ENCODE results near the gene FAM168B.

The FAM168B gene

GRCh38 chr2:131039535-131039907, 53.7 kb downstream of the FAM168B start:
- DNase-seq = no peak

- DNase-seq = no peak
These were observed 54.2 kb downstream of the FAM168B start for GRCh38 chr2:131039101-131039440.

GRCh38 chr2:131038258-131039100, 54.8 kb downstream of the FAM168B start:
- DNase-seq = no peak

DNA sequence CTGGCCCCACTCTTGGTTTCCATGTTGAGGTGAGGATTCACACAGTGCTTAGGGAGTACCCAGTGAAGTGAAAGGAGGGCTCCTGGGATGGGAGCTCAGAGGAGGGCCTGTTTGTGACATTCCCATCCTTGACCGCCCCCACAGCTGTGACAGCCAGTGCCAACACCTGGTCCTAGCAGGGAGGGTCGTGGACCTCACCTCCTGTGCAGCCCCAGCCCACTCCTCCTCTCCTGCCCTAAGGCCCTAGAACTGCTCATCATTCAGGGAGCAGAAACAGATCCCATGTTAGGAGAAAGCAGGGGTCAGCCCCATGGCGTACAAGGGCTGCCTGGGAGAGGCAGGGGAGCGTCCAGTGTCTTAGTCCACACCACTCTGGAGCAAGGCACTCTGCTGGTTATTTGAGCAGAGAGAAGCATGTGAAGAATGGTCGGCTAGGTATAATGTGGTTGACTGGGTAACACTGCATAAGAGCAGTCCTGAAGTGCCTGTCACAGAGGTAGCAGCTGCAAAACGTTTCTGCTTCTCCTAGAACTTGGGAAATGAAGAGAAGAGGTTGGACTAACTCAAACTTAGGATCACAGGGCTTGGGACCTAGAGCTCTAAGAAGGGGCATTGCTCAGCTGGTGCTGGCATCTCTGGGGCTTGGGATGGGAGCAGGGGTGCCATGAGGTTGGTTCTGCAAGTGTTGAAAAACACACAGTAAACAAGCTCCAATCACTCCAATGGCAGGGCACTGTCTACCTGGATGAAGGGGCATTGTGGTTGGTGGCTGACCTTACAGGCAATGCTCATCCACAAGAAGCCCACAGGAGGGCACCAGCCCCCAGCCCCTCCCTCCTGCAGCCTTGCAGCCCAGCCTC, 55.6 kb downstream of the FAM168B start:
- DNase-seq = no peak

DNA sequence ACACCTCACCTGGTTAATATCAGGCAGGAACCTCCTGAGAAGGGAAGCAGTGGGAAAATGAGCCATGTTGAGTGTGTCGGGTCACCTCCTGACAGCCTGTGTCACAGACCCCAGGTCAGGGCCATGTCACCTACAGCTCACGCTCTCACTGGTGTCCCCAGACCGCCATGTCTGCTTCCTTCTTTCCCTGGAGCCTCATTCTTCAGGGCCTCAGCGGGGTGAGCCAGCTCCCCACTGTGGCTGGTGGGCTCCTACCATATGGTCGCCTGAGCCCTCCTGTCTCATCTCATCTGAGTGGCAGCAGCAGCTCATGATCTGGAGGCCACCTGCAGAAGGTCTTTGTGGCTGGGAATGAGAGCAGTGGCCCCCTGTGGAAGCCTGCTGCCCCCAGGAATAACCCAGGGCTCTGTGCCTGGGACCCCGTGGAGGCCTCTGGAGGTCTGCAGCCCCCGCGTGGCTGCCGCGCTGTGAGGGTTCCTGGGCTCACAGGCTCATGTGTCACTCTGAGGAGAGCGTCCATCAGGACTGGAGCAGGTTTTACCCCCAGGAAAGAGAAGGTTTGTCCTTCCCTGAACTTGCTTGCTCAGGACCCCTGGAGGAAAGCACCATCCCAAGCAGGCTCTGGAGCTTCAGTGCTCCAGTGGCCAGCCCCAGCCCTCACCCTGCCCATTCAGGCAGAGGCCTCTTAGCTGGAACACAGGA, 56.4 kb downstream of the FAM168B start:
- no peak for DNase-seq

GRCh38 chr2:131036269-131036668, 57.0 kb downstream of the FAM168B start:
- no peak for DNase-seq

DNA sequence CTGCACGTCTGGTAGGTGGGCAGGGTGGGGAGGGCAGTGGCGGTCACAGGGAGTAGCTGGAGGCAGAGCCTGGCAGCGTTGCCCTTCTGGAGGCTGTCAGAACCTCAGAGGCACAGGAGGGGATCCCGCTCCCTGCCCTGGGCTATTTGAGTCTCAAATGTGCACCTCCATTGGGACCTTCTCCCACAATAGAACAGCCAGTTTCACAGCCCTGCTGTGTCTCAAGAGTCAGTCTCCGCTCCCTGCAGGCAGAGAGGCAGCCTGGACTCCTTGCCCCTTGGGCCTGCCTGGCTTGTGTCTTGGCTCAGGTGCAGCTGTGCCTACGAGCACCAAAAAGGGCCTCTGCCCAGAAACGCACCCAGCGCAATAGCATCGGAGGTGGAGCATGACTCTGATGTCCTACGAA, 57.4 kb downstream of the FAM168B start:
- DNase-seq = no peak

DNA sequence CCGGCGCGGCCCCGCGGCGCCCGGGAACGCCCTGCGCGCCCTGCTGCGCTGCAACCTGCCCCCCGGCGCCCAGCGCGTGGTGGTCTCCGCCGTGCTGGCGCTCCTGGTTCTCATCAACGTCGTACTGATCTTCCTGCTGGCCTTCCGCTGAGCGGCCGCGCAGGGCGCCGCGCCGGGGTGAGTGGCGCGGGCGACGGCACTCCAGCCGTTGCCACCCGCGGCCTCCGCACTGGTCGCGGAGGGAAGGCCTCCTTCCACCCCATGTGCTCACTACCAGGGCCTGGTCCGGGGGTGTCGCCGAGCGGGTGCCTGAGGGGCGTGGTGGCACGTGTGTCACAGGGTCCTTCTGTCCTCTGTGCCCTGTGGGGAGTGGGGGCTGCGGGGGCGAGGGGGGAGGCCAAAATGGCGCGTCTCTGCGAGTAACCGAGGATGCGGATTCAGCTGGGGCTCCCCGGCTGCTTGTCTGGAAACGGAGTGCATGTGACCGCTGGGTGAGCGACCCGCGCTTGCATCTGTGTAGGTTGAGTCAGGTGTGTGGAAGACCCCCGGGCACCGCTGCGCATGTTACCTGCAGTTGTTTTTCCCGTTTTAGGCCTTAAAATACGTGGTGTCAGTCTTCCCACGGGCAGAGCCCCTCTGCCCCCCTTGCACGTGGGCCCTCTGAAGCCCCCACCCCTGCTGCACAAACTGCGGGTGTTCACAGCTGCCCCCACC, 58.0 kb downstream of the FAM168B start:
- no peak for DNase-seq

DNA sequence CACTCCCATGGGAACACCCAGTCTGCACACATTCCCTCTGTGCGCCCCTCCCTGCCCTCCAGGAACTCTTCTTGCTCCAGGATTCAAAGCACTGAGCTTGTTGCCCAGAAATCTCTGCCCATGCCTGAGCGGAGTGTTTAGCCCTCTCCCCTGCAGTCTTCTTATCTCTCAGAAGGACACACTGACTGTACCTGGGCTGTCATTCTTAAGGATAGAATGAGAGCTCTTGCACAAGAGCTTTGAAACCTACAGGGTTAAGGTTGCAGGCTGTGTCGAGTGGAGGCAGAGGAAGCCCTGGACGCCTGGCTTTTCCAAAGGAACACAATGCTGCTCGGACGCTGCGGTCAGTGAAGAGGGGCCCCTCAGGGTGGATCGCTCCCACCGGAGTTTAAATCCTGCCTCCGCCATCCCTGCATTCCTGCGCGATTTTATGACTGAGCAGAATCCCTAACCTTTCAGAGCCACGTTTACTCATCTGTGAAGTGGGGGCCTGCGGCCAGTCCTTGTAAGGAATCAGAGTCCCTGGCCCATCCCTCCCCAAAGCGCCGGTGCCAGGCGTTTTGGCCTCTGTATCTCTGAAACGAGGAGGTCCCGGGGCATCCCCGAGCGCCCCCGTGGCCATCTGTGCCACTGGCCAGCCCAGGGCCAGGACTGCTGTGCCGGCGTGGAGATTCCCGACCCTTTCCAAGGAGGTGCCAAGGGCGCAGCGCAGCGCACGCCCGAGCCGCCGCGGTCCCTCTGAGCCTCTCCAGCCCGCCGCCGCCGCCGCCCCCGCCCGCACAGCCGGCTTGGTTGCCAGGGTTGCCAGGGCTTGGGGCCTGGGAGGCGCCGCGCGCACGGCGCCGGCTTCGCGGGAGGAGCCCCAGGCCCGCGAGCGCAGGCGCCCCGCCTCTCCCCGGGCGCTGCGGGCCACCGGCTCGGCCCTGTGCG, 58.9 kb downstream of the FAM168B start:
- no peak for DNase-seq

DNA sequence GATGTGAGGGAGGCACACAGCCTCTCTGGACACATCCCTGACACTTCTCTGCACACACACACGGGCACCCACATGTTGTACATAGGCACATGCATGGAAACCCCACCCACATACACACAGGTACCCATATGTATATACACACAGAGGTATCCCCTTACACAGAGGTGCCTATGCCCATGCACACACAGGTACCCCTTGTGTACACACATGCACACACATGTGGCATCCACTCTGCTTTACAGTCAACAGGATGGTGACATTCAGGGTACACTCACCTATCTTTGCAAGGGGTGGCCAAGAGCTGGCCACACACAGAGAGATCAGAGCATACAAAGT, 59.5 kb downstream of the FAM168B start:
- DNase-seq = no peak

DNA sequence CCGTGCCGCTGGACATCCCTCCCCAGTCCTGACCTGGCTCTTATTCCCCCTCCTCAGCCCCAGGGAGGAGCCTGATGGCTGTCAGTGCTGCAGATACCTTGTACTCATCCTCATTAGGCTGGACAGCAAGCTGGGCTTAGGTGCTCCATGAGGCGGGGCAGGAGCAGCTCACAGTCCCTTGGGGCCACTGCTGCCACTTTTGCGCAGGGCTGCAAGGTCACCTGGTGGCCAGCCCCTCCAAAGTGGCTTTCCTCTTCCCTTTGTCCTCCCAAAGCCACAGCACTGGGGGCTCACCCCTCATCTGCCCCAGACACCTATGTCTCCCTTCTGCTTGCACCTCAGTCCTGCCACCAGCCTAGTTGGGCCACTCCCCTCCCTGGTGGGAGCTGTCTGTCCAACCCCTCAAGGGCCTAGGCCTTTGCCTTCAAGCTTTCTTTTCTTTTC, 60.8 kb downstream of the FAM168B start:
- DNase-seq = no peak

DNA sequence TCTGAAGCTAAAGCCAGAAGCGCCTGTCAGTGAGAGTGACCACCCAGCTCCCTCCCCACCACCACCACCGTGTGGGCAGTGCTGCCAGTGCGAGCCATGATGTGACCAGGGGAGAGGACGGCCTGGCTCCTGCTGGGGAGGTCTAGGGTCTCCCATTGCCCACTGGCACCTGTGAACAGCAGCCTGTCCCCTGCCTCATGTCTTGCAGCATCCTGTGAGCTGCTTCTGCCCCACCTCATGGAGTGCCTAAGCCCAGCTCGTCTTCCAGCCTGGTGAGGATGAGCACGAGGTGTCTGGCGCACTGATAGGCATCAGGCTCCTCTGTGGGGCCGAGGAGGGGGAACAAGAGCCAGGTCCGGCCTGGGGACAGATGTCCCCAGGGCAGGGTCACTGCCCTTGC, 61.4 kb downstream of the FAM168B start:
- DNase-seq = no peak

GRCh38 chr2:131031431-131031841, 61.8 kb downstream of the FAM168B start:
- DNase-seq = no peak

GRCh38 chr2:131030478-131030971, 62.7 kb downstream of the FAM168B start:
- DNase-seq = no peak

DNA sequence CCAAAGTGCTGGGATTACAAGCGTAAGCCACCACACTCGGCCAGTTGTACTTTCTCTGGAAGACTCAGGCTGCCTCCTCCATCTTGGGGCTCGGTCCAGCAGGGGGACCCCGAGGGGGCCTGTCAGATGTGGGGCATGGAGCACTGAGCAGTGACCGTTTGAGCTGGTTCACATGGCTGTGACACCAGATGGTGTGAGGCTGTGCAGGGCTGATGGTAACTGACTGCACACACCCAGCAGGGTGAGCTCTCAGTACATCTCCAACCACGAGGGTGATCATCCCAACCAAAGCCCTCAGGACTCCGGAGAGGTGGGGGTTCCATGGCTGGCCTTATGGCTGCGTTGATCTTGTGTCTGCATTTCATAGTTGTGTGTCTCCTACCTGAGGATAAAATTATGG, 63.4 kb downstream of the FAM168B start:
- no peak for DNase-seq

DNA sequence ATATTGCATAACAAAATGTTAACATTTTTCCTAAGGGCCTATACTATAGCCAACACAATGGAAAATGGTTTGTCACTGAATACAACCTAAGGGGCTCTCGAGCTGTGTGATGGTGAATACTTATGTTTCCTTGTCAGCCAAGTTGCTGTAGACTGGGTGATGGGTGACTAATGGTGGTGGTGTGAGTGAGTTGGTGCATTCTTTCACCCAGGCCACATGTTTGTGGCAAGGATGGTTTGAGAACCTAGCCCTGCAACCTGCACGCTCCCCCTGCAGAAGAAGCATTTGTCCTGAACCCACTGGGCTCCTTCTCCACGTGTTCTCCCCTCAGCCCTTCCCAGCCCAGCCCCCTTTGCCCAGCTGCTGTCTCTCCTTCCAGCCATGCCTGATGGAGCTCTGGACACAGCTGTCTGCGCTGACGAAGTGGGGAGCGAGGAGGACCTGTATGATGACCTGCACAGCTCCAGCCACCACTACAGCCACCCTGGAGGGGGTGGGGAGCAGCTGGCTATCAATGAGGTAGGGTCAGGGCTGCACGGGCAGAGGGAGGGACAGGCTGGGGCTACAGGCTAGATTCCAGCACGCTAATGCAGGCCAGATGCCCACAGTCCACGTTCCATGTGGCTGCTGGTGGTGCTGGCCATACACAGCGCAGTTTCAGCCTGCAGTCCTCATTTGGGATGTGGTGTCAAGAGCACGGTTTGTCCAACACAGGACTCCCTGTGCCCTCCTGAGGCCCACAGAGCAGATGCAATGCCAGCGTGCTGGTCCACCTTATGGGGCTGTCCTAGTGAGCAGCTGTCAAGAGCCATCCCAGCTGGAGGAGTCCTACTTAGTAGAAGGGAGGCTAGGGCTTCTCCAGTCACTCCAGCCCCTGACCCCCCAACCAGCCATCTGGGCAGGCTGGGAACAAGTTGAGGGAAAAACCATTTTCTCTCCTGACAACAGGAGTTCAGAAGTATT, 65.4 kb downstream of the FAM168B start:
- no peak for DNase-seq

DNA sequence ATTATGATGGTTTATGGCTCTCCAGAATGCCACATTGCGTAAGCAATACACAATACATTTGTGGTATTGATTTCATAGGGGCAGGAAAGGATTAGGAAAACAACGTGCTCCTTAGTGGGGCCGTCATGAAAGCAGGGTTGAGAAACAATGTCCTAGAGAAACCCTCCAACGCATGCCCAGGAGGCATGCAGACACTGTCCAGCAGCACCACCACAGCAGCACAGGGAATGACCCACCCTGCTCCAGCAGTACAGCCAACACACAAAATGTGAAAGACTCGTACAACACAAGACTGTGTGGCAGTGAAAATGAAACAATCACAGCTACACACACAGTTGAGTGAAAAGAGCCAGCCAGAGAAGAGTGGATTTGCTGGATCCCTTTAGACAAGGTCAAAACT, 66.3 kb downstream of the FAM168B start:
- no peak for DNase-seq

DNA sequence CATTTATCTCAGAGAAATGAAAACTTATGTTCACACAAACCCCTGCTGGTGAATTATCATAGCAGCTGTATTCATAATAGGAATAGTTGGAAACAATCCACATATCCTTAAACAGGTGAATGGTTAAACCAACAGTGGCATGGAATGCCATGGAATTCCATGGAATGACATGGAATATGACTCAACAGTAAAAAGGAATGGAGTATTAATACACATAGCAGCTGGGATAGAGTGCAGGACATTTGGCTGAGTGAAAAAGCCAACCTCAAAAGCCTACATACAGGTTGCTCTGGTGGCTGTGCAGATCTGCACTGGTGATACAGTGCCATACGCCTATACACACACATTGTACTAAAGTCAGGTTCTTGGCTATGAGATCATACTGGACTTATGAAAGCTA, 69.5 kb downstream of the FAM168B start:
- DNase-seq = no peak

DNA sequence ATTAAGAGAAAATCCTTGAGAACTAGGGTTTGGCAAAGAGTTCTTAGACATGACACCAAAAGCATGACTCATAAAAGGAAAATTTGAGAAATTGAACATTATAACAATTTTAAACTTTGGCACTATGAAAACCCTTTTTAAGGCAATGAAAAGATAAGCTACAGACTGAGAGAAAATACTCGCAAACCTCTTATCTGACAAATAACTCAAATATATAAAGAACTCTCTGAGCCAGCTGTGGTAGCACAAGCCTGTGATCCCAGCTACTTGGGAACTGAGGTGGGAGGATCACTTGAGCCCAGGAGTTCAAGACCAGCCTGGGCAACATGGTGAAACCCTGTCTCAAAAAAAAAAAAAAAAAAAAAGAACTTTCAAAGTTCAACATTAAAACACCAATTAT, 70.5 kb downstream of the FAM168B start:
- DNase-seq = no peak
